Esophagus squamous epithelium (tissue), 4 donors: ENCODE measurements around the gene IDH1.
"Not testable (repeated sequence)": the region's sequence is repeated elsewhere in the genome, so short reads cannot be mapped to it uniquely, and the experiment has no call there.

Experiments
- CTCF ChIP-seq, 6 experiments: fragments of 450-650 bp in 4 of 6; fragments of 200-600 bp in 2 of 6; sonication (generic) in 2 of 6; IDR thresholded peaks; one replicate each; pipeline ENCODE4 v1.5.1; 2016 to 2019; ENCODE audit warnings: antibody characterized with exemption in 6 of 6, mild to moderate bottlenecking in 4 of 6, moderate library complexity in 4 of 6
- POLR2A ChIP-seq, 4 donors: fragments of 450-650 bp; IDR thresholded peaks; one replicate each; pipeline ENCODE4 v1.6.1; 2017; ENCODE audit warnings: antibody characterized with exemption in 4 of 4, mild to moderate bottlenecking in 4 of 4, moderate library complexity in 3 of 4

- not testable (repeated sequence) for TF ChIP-seq POLR2A, CTCF (IDR thresholded peaks at IDR 0.05)
These were observed 2.3 kb upstream of the IDH1 start for GRCh38 chr2:208256849-208257813.
